ENCODE results near the gene LRRC38. TPM values are rescaled to one million over a fixed set of nuclear protein-coding genes. Genes with fewer than 3 reads are reported as not detected.
A peak's percentile ranks its signal among the peaks of the same experiment; 100 is the strongest.

LRRC38 gene
- total and polyA plus RNA-seq, 2 donors from 2014 or later, result not detected

DNA sequence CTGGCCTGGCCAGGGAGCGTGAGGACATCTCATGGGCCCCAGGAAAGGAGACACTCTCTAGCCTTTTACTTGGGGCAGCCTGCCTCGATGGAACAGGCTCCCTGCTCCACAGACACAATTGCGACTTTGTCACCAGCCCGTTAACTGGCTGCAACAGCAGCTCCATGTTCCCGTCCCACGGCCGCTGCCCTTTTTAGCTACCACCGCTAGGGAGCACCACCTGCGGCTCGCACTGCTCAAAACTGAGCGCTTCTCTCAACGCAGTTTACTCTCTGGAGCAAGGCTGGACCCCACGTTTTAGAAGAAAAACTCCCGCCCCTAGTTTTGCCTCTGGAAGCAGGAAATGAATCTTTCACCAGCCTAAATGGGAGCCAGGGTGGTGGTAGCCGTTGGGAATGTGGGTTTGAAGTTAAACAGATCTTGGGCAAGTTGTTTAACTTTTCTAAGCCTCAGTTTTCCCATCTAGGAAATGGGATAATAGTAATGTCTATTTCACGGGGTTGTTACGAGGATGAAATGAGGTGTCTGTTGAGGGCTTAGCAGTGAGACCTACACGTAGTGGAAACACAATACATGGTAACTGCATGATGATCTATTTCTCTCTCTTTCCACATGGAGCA lies 3.5 kb upstream of the LRRC38 start:
- Histone ChIP-seq H3K9me3 (ENCODE audit: control insufficient read depth in 2 of 3, insufficient read depth in 1 of 3, low read length in 3 of 3) (no peaks in the 10 kb centered on the region), H3K36me3 (ENCODE audit: control insufficient read depth in 2 of 3, insufficient read depth in 3 of 3, low read length in 3 of 3) (no peaks in the 10 kb centered on the region), H3K9ac (ENCODE audit: low read length in 3 of 3) (no peak overlapping the region), H3K4me3 (ENCODE audit: low read length in 3 of 3) (no peak overlapping the region), H3K27me3 (ENCODE audit: control insufficient read depth, insufficient read depth, low read length) (peaks cover 11% of the 10 kb centered on the region), H3K27ac (ENCODE audit: low read depth in 2 of 2, low read length in 2 of 2) (no peak overlapping the region), H3K4me1 (ENCODE audit: control insufficient read depth in 2 of 3, insufficient read depth in 2 of 3, low read depth in 1 of 3, low read length in 3 of 3) (no peaks in the 10 kb centered on the region)
- intact Hi-C loops (cut with DNase I), result no loop called here
- DNase-seq (peak in 3 of 5 donors; percentile 28 to 49 (median 39)), FAIRE-seq (no peak)
- TF ChIP-seq CTCF (IDR thresholded peaks at IDR 0.05; ENCODE audit: borderline replicate concordance, extremely low read depth, insufficient read depth), result peak; percentile 5

GRCh38 chr1:13516606-13517005 lies 2.8 kb upstream of the LRRC38 start:
- Histone ChIP-seq H3K4me3 (ENCODE audit: low read length in 3 of 3) (no peak overlapping the region), H3K9me3 (ENCODE audit: control insufficient read depth in 2 of 3, insufficient read depth in 1 of 3, low read length in 3 of 3) (no peaks in the 10 kb centered on the region), H3K27me3 (ENCODE audit: control insufficient read depth, insufficient read depth, low read length) (peaks cover 15% of the 10 kb centered on the region), H3K27ac (ENCODE audit: low read depth in 2 of 2, low read length in 2 of 2) (no peak overlapping the region), H3K4me1 (ENCODE audit: control insufficient read depth in 2 of 3, insufficient read depth in 2 of 3, low read depth in 1 of 3, low read length in 3 of 3) (no peaks in the 10 kb centered on the region), H3K9ac (ENCODE audit: low read length in 3 of 3) (no peak overlapping the region), H3K36me3 (ENCODE audit: control insufficient read depth in 2 of 3, insufficient read depth in 3 of 3, low read length in 3 of 3) (no peaks in the 10 kb centered on the region)
- FAIRE-seq, result no peak
- no peak for DNase-seq
- intact Hi-C loops (cut with DNase I), result no loop called here
- TF ChIP-seq CTCF (IDR thresholded peaks at IDR 0.05; ENCODE audit: borderline replicate concordance, extremely low read depth, insufficient read depth), result no peak

DNA sequence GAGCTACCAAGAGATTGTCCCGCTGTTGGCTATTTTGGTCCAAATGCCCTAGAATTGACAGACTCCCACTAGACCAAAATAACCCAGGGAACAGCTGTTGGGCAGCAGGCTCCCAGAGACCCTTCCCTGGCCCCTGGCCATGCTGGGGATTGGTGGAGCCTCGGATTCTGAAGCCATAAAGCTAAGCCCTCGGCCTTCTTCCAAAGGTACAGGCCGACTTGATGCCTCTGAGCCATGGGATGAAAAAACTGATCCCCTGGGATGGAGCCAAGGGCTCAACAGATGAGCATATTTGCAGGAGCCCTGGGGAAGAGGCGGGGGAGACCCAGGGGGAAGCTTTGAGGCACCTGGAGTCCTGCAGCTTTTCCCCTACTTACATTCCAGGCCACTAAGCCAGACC lies 1.0 kb upstream of the LRRC38 start:
- H3K27me3 ChIP-seq (ENCODE audit: control insufficient read depth, insufficient read depth, low read length), result peaks cover 22% of the 10 kb centered on the region
- TF ChIP-seq CTCF (IDR thresholded peaks at IDR 0.05; ENCODE audit: borderline replicate concordance, extremely low read depth, insufficient read depth), result no peak
- DNase-seq (no peak), FAIRE-seq (no peak)
- H3K27ac ChIP-seq (ENCODE audit: low read depth in 2 of 2, low read length in 2 of 2), result no peak overlapping the region
- H3K36me3 ChIP-seq (ENCODE audit: control insufficient read depth in 2 of 3, insufficient read depth in 3 of 3, low read length in 3 of 3), result no peaks in the 10 kb centered on the region
- H3K9me3 ChIP-seq (ENCODE audit: control insufficient read depth in 2 of 3, insufficient read depth in 1 of 3, low read length in 3 of 3), result no peaks in the 10 kb centered on the region
- intact Hi-C loops (cut with DNase I), result no loop called here
- no peak overlapping the region for H3K9ac ChIP-seq (ENCODE audit: low read length in 3 of 3)
- H3K4me3 ChIP-seq (ENCODE audit: low read length in 3 of 3), result no peak overlapping the region
- H3K4me1 ChIP-seq (ENCODE audit: control insufficient read depth in 2 of 3, insufficient read depth in 2 of 3, low read depth in 1 of 3, low read length in 3 of 3), result no peaks in the 10 kb centered on the region

All from kidney (tissue), 14 donors.